ENCODE data around the gene MAPKAPK2. TPM values are rescaled to one million over a fixed set of nuclear protein-coding genes. Genes with fewer than 3 reads are reported as not detected.
"Not testable (repeated sequence)": the region's sequence is repeated elsewhere in the genome, so short reads cannot be mapped to it uniquely, and the experiment has no call there.

Gene MAPKAPK2
- polyA plus RNA-seq, 12 donors: 52.6 to 81.0 (median 71.1) TPM; not detected in 1

- DNase-seq: no peak
Observed at GRCh38 chr1:206738370-206739366, 54.0 kb downstream of the MAPKAPK2 start.

GRCh38 chr1:206739411-206740076 is 54.8 kb downstream of the MAPKAPK2 start:
- no peak for DNase-seq

GRCh38 chr1:206741142-206741701 is 56.5 kb downstream of the MAPKAPK2 start:
- DNase-seq: no peak

DNA sequence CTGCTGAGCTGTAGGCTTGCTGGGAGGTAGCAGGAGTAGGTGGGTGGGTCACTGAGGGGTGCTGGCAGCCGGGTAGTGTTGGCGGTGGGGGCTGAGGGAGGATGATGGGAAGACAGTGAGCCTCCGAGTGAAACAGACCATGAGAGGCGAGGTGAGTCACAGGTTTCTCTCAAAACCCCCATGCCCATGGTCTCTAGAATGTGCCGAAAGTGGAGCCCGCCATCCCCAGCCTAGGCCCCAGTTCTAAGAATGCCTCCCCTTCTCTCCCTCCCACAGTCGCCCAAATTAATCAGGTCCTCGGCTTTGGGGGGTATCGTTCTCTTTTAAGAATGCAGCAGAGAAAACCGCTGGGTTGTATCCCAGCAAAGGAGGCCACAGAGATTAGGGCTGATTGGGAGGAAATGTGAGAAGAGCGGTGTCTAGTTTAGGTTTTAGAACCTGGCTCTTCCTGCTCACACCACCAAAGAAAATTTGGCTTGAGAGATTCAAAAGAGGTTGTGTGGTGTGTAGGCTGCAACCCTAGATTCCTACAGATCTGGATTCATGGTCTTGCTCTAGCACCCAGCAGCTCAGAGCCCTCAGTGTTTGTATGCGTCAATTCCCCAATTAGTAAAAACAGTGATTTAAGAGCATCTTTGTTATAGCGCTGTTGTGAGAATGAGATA is 58.1 kb downstream of the MAPKAPK2 start:
- no peak for DNase-seq

DNA sequence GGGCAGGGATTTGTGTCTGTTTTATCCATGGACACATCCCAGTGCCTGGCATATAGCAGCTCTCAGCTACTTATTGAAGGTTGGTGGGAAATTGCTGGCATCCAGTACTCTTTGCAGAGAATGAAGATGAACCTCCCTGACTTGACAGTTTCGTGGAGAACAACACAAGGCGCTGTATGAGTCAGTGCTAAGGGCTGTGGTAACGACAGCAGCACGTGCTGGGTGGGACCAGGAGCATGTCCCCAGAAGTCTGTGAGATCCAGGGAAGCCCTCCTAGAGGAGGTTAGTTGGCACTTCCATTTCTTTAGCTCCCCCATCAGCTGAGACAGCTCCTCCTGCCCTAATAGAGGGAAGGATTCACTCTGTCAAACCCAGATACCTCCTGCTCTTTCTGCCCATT is 60.0 kb downstream of the MAPKAPK2 start:
- DNase-seq: no peak

- no peak for DNase-seq
Observed at GRCh38 chr1:206745301-206745700, 60.6 kb downstream of the MAPKAPK2 start.

- no peak for DNase-seq
Observed at GRCh38 chr1:206748348-206749030, 63.8 kb downstream of the MAPKAPK2 start.

DNA sequence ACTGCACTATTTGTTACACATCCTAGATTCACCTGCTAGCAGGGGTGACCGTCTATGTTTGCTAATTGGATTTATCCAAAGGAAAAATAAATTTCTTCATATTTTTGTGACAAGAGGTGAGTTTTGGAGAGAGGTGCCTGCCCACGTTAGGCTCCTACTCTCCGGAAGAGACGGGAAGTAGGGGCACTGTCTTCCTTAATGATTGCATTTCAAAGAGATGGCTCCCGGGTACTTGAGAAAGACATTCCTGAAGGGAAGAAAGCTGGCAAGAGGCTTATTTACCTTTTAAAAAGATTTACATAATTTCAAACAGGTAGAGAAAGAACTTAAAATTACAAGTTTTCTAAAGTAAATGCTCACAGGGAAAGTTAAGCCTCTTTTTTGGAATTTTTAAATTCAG is 67.2 kb downstream of the MAPKAPK2 start:
- no peak for DNase-seq

- no peak for DNase-seq
Observed at GRCh38 chr1:206752481-206752880, 67.8 kb downstream of the MAPKAPK2 start.

DNA sequence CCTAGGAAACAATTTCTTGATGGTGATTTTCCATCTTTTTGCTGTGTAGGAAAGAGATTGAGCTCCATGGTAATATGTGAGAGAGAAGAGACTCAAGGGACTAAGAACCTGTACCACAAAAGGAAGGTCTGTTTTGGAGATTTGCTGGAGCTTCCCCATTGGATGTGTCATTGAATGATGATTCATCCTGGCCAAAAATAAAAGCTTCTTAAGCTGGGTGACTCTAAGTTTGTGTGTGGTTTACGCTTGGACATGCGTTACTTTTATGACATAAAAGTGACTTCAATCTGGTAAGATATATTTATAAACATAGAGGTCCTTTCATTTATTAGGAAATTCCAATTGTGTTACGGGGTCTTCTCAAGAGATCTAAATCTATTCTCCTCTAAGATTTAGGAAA is 68.4 kb downstream of the MAPKAPK2 start:
- DNase-seq: no peak

- DNase-seq: no peak
Observed at GRCh38 chr1:206754011-206754410, 69.3 kb downstream of the MAPKAPK2 start.

- DNase-seq: no peak
Observed at GRCh38 chr1:206757524-206758266, 73.0 kb downstream of the MAPKAPK2 start.

- no peak for DNase-seq
Observed at GRCh38 chr1:206760590-206760989, 75.9 kb downstream of the MAPKAPK2 start.

DNA sequence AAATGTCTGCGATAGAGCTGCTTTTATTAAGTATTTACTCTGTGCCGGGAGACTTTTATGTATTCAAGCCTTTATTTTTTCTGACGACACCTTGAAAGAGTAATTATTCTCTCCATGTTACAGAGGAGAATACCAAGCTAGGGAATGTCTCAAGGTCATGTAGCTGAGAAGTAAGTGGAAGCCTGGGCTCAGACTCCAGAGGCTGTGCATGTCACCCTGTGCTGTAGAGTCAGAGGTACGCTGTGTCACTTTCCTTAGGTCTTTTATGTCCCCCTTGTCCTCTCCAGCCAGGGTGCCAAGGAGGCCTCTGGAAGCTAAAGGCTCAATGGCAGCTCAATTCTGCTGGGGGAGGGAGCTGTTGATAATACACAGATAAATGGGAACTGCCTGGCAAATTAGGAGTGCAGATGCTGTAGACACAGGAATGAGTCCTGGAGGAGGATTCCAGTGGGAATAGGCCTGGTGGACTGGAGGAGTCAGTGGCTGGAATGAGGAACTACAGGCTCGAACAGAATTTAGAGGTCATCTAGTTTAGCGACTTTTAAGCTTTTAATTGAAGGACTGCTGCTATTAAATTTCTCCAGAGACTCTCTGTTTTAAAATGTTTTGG is 76.6 kb downstream of the MAPKAPK2 start:
- DNase-seq: no peak

DNA sequence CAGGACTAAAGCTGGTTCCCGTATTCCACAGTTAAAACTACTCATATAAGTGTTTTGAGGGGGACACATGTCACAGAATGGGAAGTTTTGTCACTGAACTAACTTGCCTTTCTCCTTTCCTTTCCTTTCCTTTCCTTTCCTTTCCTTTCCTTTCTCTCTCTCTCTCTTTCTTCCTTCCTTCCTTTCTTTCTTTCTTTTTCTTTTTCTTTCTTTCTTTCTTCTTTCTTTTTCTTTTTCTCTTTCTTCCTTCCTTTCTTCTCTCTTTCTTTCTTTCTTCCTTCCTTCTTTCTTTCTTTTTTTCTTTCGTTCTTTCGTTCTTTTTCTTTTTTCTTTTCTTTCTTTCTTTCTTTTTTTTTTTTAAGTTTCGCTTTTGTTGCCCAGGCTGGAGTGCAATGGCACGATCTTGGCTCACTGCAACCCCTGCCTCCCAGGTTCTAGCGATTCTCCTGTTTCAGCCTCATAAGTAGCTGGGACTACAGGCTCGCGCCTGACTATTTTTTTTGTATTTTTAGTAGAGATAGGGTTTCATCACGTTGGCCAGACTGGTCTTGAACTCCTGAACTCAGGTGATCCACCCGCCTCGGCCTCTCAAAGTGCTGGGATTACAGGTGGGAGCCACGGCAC is 78.1 kb downstream of the MAPKAPK2 start:
- DNase-seq: not testable (repeated sequence)

DNA sequence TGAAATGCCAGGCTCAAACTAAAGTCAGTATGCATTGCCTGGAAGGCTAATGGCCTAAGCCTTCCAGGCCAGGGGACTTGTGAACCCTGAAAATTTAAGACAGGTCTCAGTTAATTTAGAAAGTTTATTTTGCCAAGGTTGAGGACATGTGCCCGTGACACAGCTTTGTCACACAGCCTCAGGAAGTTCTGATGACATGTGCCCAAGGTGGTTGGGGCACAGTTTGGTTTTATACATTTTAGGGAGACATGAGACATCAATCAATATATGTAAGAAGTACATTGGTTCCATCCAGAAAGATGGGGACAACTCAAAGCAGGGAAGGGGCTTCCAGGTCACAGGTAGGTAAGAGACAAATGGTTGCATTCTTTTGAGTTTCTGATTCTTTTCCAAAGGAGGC is 81.1 kb downstream of the MAPKAPK2 start:
- not testable (repeated sequence) for DNase-seq

DNA sequence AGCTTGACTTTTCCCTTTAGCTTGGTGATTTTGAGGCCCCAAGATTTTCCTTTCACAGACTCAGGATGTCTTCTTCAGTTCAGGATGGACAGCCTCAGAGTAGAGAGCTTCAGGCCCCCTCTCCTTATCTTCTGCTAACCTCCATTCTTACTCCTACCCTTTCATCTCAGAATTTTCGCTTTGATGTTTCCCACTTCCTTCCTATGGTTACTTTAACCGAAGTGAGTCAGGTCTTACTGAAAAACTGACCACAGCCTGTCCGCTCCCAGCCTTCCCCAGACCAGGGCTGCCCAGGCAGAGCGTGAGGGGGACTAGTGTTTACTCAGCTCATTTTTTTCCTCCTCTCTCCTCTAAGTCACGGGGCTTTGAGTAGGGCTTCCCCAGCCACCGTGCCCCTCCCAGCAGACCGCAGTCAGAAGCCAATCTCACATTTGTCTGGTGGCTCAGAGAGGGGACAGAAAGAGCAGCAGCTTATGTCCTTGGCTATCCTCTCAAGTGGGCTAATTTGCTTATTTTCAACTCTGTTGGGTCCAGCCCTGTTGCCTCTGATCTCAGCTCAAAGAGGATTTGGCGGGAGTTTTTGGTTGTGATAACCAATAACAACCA is 81.6 kb downstream of the MAPKAPK2 start:
- DNase-seq: no peak

DNA sequence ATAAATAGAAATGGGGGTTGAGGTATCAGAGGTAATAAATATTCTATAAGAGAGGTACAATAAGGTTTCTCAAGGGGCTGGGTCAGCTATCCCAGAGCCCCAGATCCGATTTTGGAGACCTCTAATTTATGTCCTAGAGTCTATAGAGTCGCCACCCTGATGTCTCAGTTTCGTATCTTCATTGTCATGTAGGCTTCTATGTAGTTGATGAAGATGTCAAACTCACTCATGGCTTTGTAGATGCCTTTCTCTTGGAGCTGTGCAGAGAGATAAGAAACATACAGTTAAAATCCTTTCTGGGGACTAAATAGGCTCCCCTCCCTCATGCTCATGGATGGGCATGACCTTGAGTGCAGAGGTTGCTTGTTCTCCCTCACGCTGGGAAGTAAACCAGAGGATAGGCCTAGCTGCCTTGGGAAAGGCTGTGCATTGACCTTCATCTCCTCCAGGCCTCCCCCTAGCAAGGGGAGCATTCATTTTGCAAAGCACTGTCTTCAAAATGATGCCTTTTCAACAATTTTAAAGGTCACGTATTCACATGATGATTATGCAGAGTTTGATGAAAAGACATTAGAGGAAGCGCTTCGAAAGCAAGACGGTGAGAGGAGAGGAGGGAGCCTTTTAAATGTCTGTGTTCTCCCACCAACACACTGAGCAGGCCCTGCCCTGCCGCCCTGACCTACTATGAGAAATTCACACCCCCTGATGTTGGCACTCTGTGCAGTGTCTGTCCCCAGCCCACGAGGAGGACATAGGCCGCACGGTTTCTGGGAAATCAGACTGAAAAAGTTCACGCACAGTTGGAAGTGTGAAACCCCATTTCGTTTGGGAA is 84.0 kb downstream of the MAPKAPK2 start:
- no peak for DNase-seq
